ENCODE results near the gene SH3BGRL. TPM values are rescaled to one million over a fixed set of nuclear protein-coding genes. Genes with fewer than 3 reads are reported as not detected.

The SH3BGRL gene
- 100 to 1,000 TPM in 1 of 5 experiments, 10 to 100 TPM in 4; 66.6 to 140 (median 75.3) TPM for total RNA-seq
- polyA plus RNA-seq: 100 to 1,000 TPM; 123 to 175 TPM
- total RNA-seq: 41.6 reads per million, percentile 67 among the genes with 10 or more reads in this experiment

- ChIA-PET CTCF (interaction anchor here (0.8 to 1.0 kb wide), 2 partner anchors 81 to 393 kb away, joined by 3 to 4 read pairs; no protein-coding TSS in a partner anchor), POLR2A (interaction anchor here (0.7 to 2.6 kb wide), 3 partner anchors 24 to 393 kb away, joined by 4 to 13 read pairs (median 4); partner anchors contain the start of gene BRWD3)
- peak; percentile 34 to 80 (median 70) for DNase-seq
- H3K4me3 ChIP-seq (ENCODE audit: low read length): peak within 1 kb of the TSS; percentile 97
- Mint-ChIP-seq H3K36me3 (peaks cover 0 to 19% (median 7%) of the 10 kb centered on the region in 5 donors), H3K27me3 (no peaks in the 10 kb centered on the region), H3K4me1 (peaks cover 25 to 66% (median 55%) of the 10 kb centered on the region in 7 donors), H3K9me3 (peaks cover 0 to 3% (median 0%) of the 10 kb centered on the region in 11 donors), H3K27ac (peak within 1 kb of the TSS; percentile 92 to 99 (median 96)), H3K4me3 (peak within 1 kb of the TSS; percentile 89 to 99 (median 96))
- intact Hi-C loops (cut with micrococcal nuclease): loop anchor here (1.0 kb wide), 2 partner anchors 81 to 393 kb away; partner anchors contain the start of gene BRWD3 (in 2 of the 2)
- no peaks in the 10 kb centered on the region for H3K36me3 ChIP-seq (ENCODE audit: control insufficient read depth in 2 of 3, insufficient read depth in 3 of 3, low read length in 3 of 3)
- H3K9me3 ChIP-seq (ENCODE audit: control insufficient read depth in 2 of 3, low read length in 3 of 3): no peaks in the 10 kb centered on the region
- ATAC-seq: peak; percentile 95
- no peaks in the 10 kb centered on the region for H3K27me3 ChIP-seq (ENCODE audit: control insufficient read depth in 2 of 2, insufficient read depth in 2 of 2, low read length in 2 of 2)
- peaks cover 0 to 13% of the 10 kb centered on the region in 2 donors for H3K4me1 ChIP-seq (ENCODE audit: control insufficient read depth in 2 of 2, insufficient read depth in 2 of 2, low read length in 2 of 2)
- H3K27ac ChIP-seq (ENCODE audit: low read depth, low read length): peak within 1 kb of the TSS; percentile 87
Observed at GRCh38 chrX:81201671-81202455, at the start of gene SH3BGRL, which contains the start of gene HMGN5. Gene SH3BGRL, plus strand, starts transcription at chrX:81202102. Its CDS starts 99 bp downstream, at chrX:81202201. Gene HMGN5, minus strand, starts transcription at chrX:81201913. Its CDS starts 80,364 bp downstream, at chrX:81121549.

GRCh38 chrX:81168391-81168790 is 33.5 kb upstream of the SH3BGRL start:
- POLR2A ChIA-PET: no interaction called here
- Mint-ChIP-seq H3K36me3 (no peaks in the 10 kb centered on the region), H3K9me3 (no peaks in the 10 kb centered on the region), H3K27ac (no peak overlapping the region), H3K27me3 (no peaks in the 10 kb centered on the region), H3K4me3 (no peak overlapping the region), H3K4me1 (peaks cover 0 to 2% (median 0%) of the 10 kb centered on the region in 7 donors)
- Histone ChIP-seq H3K4me1 (ENCODE audit: control insufficient read depth in 2 of 2, insufficient read depth in 2 of 2, low read length in 2 of 2) (no peaks in the 10 kb centered on the region), H3K36me3 (ENCODE audit: control insufficient read depth in 2 of 3, insufficient read depth in 3 of 3, low read length in 3 of 3) (no peaks in the 10 kb centered on the region), H3K9me3 (ENCODE audit: control insufficient read depth in 2 of 3, low read length in 3 of 3) (no peaks in the 10 kb centered on the region), H3K4me3 (ENCODE audit: low read length) (no peak overlapping the region), H3K27ac (ENCODE audit: low read depth, low read length) (no peak overlapping the region), H3K27me3 (ENCODE audit: control insufficient read depth in 2 of 2, insufficient read depth in 2 of 2, low read length in 2 of 2) (no peaks in the 10 kb centered on the region)
- CTCF ChIA-PET: no interaction called here
- no peak for DNase-seq
- intact Hi-C loops (cut with micrococcal nuclease): no loop called here
- no peak for ATAC-seq

- peak in 5 of 9 donors; percentile 5 to 21 (median 8) for DNase-seq
- Histone ChIP-seq H3K4me1 (ENCODE audit: control insufficient read depth in 2 of 2, insufficient read depth in 2 of 2, low read length in 2 of 2) (no peaks in the 10 kb centered on the region), H3K9me3 (ENCODE audit: control insufficient read depth in 2 of 3, low read length in 3 of 3) (no peaks in the 10 kb centered on the region), H3K27ac (ENCODE audit: low read depth, low read length) (no peak overlapping the region), H3K36me3 (ENCODE audit: control insufficient read depth in 2 of 3, insufficient read depth in 3 of 3, low read length in 3 of 3) (no peaks in the 10 kb centered on the region), H3K4me3 (ENCODE audit: low read length) (no peak overlapping the region), H3K27me3 (ENCODE audit: control insufficient read depth in 2 of 2, insufficient read depth in 2 of 2, low read length in 2 of 2) (no peaks in the 10 kb centered on the region)
- Mint-ChIP-seq H3K9me3 (no peaks in the 10 kb centered on the region), H3K4me3 (no peak overlapping the region), H3K27ac (no peak overlapping the region), H3K36me3 (peaks cover 0 to 5% (median 0%) of the 10 kb centered on the region in 5 donors), H3K4me1 (peaks cover 0 to 7% (median 0%) of the 10 kb centered on the region in 7 donors), H3K27me3 (no peaks in the 10 kb centered on the region)
- peak; percentile 50 for ATAC-seq
- POLR2A ChIA-PET: no interaction called here
- CTCF ChIA-PET: interaction anchor here (0.9 to 1.0 kb wide), 2 partner anchors 12 to 26 kb away, joined by 3 read pairs; no protein-coding TSS in a partner anchor
- intact Hi-C loops (cut with micrococcal nuclease): loop anchor here in 1 of 2 donors (1.0 kb wide), 1 partner anchor 203 kb away; no protein-coding TSS in a partner anchor
Observed at GRCh38 chrX:81174286-81174685, 27.6 kb upstream of the SH3BGRL start.

- ATAC-seq (no peak), DNase-seq (no peak)
- intact Hi-C loops (cut with micrococcal nuclease): loop anchor here (2.0 to 10.0 kb wide), 3 partner anchors 182 to 910 kb away; no protein-coding TSS in a partner anchor
- Mint-ChIP-seq H3K27me3 (no peaks in the 10 kb centered on the region), H3K36me3 (peaks cover 0 to 5% (median 3%) of the 10 kb centered on the region in 5 donors), H3K9me3 (peaks cover 0 to 2% (median 0%) of the 10 kb centered on the region in 11 donors), H3K27ac (no peak overlapping the region), H3K4me3 (no peak overlapping the region), H3K4me1 (peaks cover 0 to 22% (median 15%) of the 10 kb centered on the region in 7 donors)
- Histone ChIP-seq H3K4me3 (ENCODE audit: low read length) (no peak overlapping the region), H3K27me3 (ENCODE audit: control insufficient read depth in 2 of 2, insufficient read depth in 2 of 2, low read length in 2 of 2) (no peaks in the 10 kb centered on the region), H3K4me1 (ENCODE audit: control insufficient read depth in 2 of 2, insufficient read depth in 2 of 2, low read length in 2 of 2) (no peaks in the 10 kb centered on the region), H3K36me3 (ENCODE audit: control insufficient read depth in 2 of 3, insufficient read depth in 3 of 3, low read length in 3 of 3) (no peaks in the 10 kb centered on the region), H3K27ac (ENCODE audit: low read depth, low read length) (no peak overlapping the region), H3K9me3 (ENCODE audit: control insufficient read depth in 2 of 3, low read length in 3 of 3) (no peaks in the 10 kb centered on the region)
- POLR2A ChIA-PET: no interaction called here
- CTCF ChIA-PET: interaction anchor here (0.7 kb wide), 1 partner anchor 14 kb away, joined by 3 read pairs; no protein-coding TSS in a partner anchor
Observed at GRCh38 chrX:81195259-81195658, 6.6 kb upstream of the SH3BGRL start.

GRCh38 chrX:81195712-81196111 is 6.2 kb upstream of the SH3BGRL start:
- Mint-ChIP-seq H3K9me3 (peaks cover 0 to 1% (median 0%) of the 10 kb centered on the region in 11 donors), H3K27ac (peak overlapping the region in 1 of 9 donors; percentile 7), H3K27me3 (no peaks in the 10 kb centered on the region), H3K4me1 (peaks cover 0 to 25% (median 15%) of the 10 kb centered on the region in 7 donors), H3K4me3 (no peak overlapping the region), H3K36me3 (peaks cover 0 to 5% (median 3%) of the 10 kb centered on the region in 5 donors)
- H3K27me3 ChIP-seq (ENCODE audit: control insufficient read depth in 2 of 2, insufficient read depth in 2 of 2, low read length in 2 of 2): no peaks in the 10 kb centered on the region
- intact Hi-C loops (cut with micrococcal nuclease): loop anchor here (2.0 to 10.0 kb wide), 3 partner anchors 182 to 911 kb away; no protein-coding TSS in a partner anchor
- ChIA-PET CTCF (interaction anchor here (0.6 kb wide), 1 partner anchor 93 kb away, joined by 3 read pairs; no protein-coding TSS in a partner anchor), POLR2A (no interaction called here)
- ATAC-seq (peak; percentile 80), DNase-seq (peak in 8 of 9 donors; percentile 14 to 55 (median 40))
- H3K9me3 ChIP-seq (ENCODE audit: control insufficient read depth in 2 of 3, low read length in 3 of 3): no peaks in the 10 kb centered on the region
- no peaks in the 10 kb centered on the region for H3K4me1 ChIP-seq (ENCODE audit: control insufficient read depth in 2 of 2, insufficient read depth in 2 of 2, low read length in 2 of 2)
- no peak overlapping the region for H3K4me3 ChIP-seq (ENCODE audit: low read length)
- H3K27ac ChIP-seq (ENCODE audit: low read depth, low read length): no peak overlapping the region
- no peaks in the 10 kb centered on the region for H3K36me3 ChIP-seq (ENCODE audit: control insufficient read depth in 2 of 3, insufficient read depth in 3 of 3, low read length in 3 of 3)

GRCh38 chrX:81201071-81201470 is 831 bp upstream of the SH3BGRL start:
- peaks cover 0 to 13% of the 10 kb centered on the region in 2 donors for H3K4me1 ChIP-seq (ENCODE audit: control insufficient read depth in 2 of 2, insufficient read depth in 2 of 2, low read length in 2 of 2)
- ATAC-seq: no peak
- ChIA-PET CTCF (interaction anchor here (0.7 to 0.8 kb wide), 3 partner anchors 24 to 81 kb away, joined by 3 to 6 read pairs (median 3); no protein-coding TSS in a partner anchor), POLR2A (interaction anchor here (1.3 to 2.6 kb wide), 2 partner anchors 25 to 392 kb away, joined by 4 to 13 read pairs; partner anchors contain the start of gene BRWD3)
- H3K4me3 Mint-ChIP-seq: peak overlapping the region; percentile 89 to 99 (median 96)
- H3K27me3 Mint-ChIP-seq: no peaks in the 10 kb centered on the region
- no peaks in the 10 kb centered on the region for H3K27me3 ChIP-seq (ENCODE audit: control insufficient read depth in 2 of 2, insufficient read depth in 2 of 2, low read length in 2 of 2)
- intact Hi-C loops (cut with micrococcal nuclease): loop anchor here (1.0 kb wide), 2 partner anchors 80 to 392 kb away; partner anchors contain the start of gene BRWD3 (in 1 of the 2)
- peak overlapping the region; percentile 92 to 99 (median 96) for H3K27ac Mint-ChIP-seq
- H3K9me3 ChIP-seq (ENCODE audit: control insufficient read depth in 2 of 3, low read length in 3 of 3): no peaks in the 10 kb centered on the region
- H3K36me3 ChIP-seq (ENCODE audit: control insufficient read depth in 2 of 3, insufficient read depth in 3 of 3, low read length in 3 of 3): no peaks in the 10 kb centered on the region
- peaks cover 18 to 58% (median 48%) of the 10 kb centered on the region in 7 donors for H3K4me1 Mint-ChIP-seq
- H3K9me3 Mint-ChIP-seq: peaks cover 0 to 3% (median 0%) of the 10 kb centered on the region in 11 donors
- no peak for DNase-seq
- peaks cover 0 to 15% (median 7%) of the 10 kb centered on the region in 5 donors for H3K36me3 Mint-ChIP-seq
- peak overlapping the region; percentile 97 for H3K4me3 ChIP-seq (ENCODE audit: low read length)
- peak overlapping the region; percentile 87 for H3K27ac ChIP-seq (ENCODE audit: low read depth, low read length)

Data from naive thymus-derived CD4-positive, alpha-beta T cell (primary cell).